ENCODE data around the gene DPP4. TPM values are rescaled to one million over a fixed set of nuclear protein-coding genes. Genes with fewer than 3 reads are reported as not detected.

Gene DPP4
- total RNA-seq, 2 experiments from 2014 or later: not detected

DNA sequence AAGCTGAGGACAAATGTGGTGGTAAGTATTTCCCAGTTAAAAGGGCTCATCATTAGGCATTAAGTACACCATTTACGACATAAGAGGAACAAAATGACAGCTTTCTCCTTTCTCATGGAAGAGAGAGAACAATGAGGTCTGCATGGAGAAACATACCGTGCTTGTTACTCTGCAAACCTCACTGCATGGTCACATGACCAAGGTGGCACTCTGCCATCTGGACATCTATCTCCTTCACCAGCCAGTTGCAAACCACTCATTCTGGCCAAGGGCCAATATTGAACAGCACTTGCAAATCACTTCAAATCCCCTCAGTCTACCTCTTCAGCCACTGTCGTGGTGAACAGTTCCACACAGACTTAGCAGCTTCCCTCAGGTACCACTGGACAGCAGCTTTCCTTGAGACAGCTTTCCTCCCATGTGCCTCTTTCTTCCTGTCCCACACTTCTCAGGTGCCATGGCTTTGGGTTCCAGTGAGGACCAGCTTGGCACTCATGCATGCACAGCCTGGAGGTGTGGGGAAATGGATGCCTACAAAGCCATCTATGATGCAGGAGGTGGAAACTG, 29.5 kb upstream of the DPP4 start:
- Histone ChIP-seq H3K4me3 (ENCODE audit: low read depth, low read length, poor library complexity, severe bottlenecking) (no peak overlapping the region), H3K36me3 (ENCODE audit: insufficient read depth, low read length) (no peaks in the 10 kb centered on the region), H3K79me2 (ENCODE audit: insufficient read depth, low read depth, low read length) (no peaks in the 10 kb centered on the region), H3K4me2 (ENCODE audit: low read length) (no peak overlapping the region), H3K9me2 (ENCODE audit: insufficient read depth, low read length) (no peaks in the 10 kb centered on the region), H3K4me1 (ENCODE audit: insufficient read depth, low read length, poor library complexity, severe bottlenecking) (no peaks in the 10 kb centered on the region), H4K20me1 (ENCODE audit: insufficient read depth, low read length) (no peaks in the 10 kb centered on the region), H3K9me3 (ENCODE audit: low read length) (no peaks in the 10 kb centered on the region), H3K27ac (ENCODE audit: low read depth, low read length, poor library complexity, severe bottlenecking) (no peak overlapping the region), H2AFZ (ENCODE audit: low read length) (no peak overlapping the region)
- ChIA-PET POLR2A (no interaction called here), CTCF (ENCODE audit: unreplicated experiment) (no interaction called here)
- TF ChIP-seq CTCF (conservative IDR thresholded peaks at IDR 0.05; ENCODE audit: low read length): no peak
- TF ChIP-seq EZH2phosphoT487 (IDR thresholded peaks at IDR 0.05; ENCODE audit: borderline replicate concordance, low read depth, low read length): no peak
- intact Hi-C loops (cut with micrococcal nuclease; ENCODE audit: unreplicated experiment): no loop called here
- BruUV-seq (replicated peaks): no TSS peak
- DNase-seq (ENCODE audit: low spot score): no peak

DNA sequence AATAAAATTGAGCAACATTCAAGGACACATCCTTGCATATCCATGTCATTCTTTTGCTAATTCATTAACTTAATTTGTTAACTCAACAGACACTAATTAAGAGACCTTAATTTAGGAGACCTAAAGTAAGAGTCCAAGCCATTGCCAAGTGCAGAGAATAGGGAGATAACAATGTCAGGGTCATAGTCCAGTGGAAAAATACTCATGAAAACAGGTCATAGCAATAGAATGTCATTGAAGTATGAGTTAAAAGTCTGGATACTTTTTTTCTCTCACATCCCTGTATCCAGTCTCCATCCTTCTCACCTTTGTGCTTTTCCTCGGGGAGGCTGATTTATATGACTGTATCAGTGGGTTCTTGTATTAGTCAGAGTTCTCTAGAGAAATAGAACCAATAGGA, 26.6 kb upstream of the DPP4 start:
- no peaks in the 10 kb centered on the region for H3K9me3 ChIP-seq (ENCODE audit: low read length)
- no peak overlapping the region for H3K4me2 ChIP-seq (ENCODE audit: low read length)
- DNase-seq (ENCODE audit: low spot score): no peak
- intact Hi-C loops (cut with micrococcal nuclease; ENCODE audit: unreplicated experiment): no loop called here
- no peak overlapping the region for H3K4me3 ChIP-seq (ENCODE audit: low read depth, low read length, poor library complexity, severe bottlenecking)
- ChIA-PET POLR2A (no interaction called here), CTCF (ENCODE audit: unreplicated experiment) (no interaction called here)
- no peaks in the 10 kb centered on the region for H3K36me3 ChIP-seq (ENCODE audit: insufficient read depth, low read length)
- H3K79me2 ChIP-seq (ENCODE audit: insufficient read depth, low read depth, low read length): no peaks in the 10 kb centered on the region
- H2AFZ ChIP-seq (ENCODE audit: low read length): no peak overlapping the region
- no peak overlapping the region for H3K27ac ChIP-seq (ENCODE audit: low read depth, low read length, poor library complexity, severe bottlenecking)
- no peaks in the 10 kb centered on the region for H3K4me1 ChIP-seq (ENCODE audit: insufficient read depth, low read length, poor library complexity, severe bottlenecking)
- TF ChIP-seq EZH2phosphoT487 (IDR thresholded peaks at IDR 0.05; ENCODE audit: borderline replicate concordance, low read depth, low read length): no peak
- TF ChIP-seq CTCF (conservative IDR thresholded peaks at IDR 0.05; ENCODE audit: low read length): no peak
- BruUV-seq (replicated peaks): no TSS peak
- no peaks in the 10 kb centered on the region for H3K9me2 ChIP-seq (ENCODE audit: insufficient read depth, low read length)
- H4K20me1 ChIP-seq (ENCODE audit: insufficient read depth, low read length): no peaks in the 10 kb centered on the region

- no peaks in the 10 kb centered on the region for H3K9me3 ChIP-seq (ENCODE audit: low read length)
- BruUV-seq (replicated peaks): no TSS peak
- no peak overlapping the region for H2AFZ ChIP-seq (ENCODE audit: low read length)
- no peak for TF ChIP-seq EZH2phosphoT487 (IDR thresholded peaks at IDR 0.05; ENCODE audit: borderline replicate concordance, low read depth, low read length)
- no peak for TF ChIP-seq CTCF (conservative IDR thresholded peaks at IDR 0.05; ENCODE audit: low read length)
- intact Hi-C loops (cut with micrococcal nuclease; ENCODE audit: unreplicated experiment): no loop called here
- H3K79me2 ChIP-seq (ENCODE audit: insufficient read depth, low read depth, low read length): no peaks in the 10 kb centered on the region
- no peaks in the 10 kb centered on the region for H3K36me3 ChIP-seq (ENCODE audit: insufficient read depth, low read length)
- ChIA-PET POLR2A (interaction anchor here (0.5 kb wide), 1 partner anchor 93 kb away, joined by 3 read pairs; no protein-coding TSS in a partner anchor), CTCF (ENCODE audit: unreplicated experiment) (no interaction called here)
- no peak overlapping the region for H3K4me2 ChIP-seq (ENCODE audit: low read length)
- H3K27ac ChIP-seq (ENCODE audit: low read depth, low read length, poor library complexity, severe bottlenecking): no peak overlapping the region
- DNase-seq (ENCODE audit: low spot score): no peak
- no peaks in the 10 kb centered on the region for H4K20me1 ChIP-seq (ENCODE audit: insufficient read depth, low read length)
- no peak overlapping the region for H3K4me3 ChIP-seq (ENCODE audit: low read depth, low read length, poor library complexity, severe bottlenecking)
- H3K9me2 ChIP-seq (ENCODE audit: insufficient read depth, low read length): no peaks in the 10 kb centered on the region
- H3K4me1 ChIP-seq (ENCODE audit: insufficient read depth, low read length, poor library complexity, severe bottlenecking): no peaks in the 10 kb centered on the region
These were observed 25.8 kb upstream of the DPP4 start for GRCh38 chr2:162099836-162100235.

All from OCI-LY7 (cell line).